Left renal cortex interstitium (tissue), 4 donors: ENCODE measurements around the gene RASA3. TPM values are rescaled to one million over a fixed set of nuclear protein-coding genes. Genes with fewer than 3 reads are reported as not detected.
"Not testable (repeated sequence)": the region's sequence is repeated elsewhere in the genome, so short reads cannot be mapped to it uniquely, and the experiment has no call there.

Experiments used
- DNase-seq, 4 donors: peaks; one replicate each; pipeline ENCODE4 v3.0.0-alpha.2; 2013; ENCODE audit warnings: low read depth in 4 of 4, low spot score in 2 of 4, missing footprints in 1 of 4
- polyA plus RNA-seq, 4 donors: library from polyadenylated mRNA; unstranded; fragments of 120-200 nt; gene quantifications; one replicate each; pipeline ENCODE4 v1.2.1, GENCODE V29; 2013; ENCODE audit not compliant: insufficient read length in 4 of 4

RASA3 gene
- polyA plus RNA-seq, 4 donors = 12.4 to 16.0 (median 13.8) TPM

DNA sequence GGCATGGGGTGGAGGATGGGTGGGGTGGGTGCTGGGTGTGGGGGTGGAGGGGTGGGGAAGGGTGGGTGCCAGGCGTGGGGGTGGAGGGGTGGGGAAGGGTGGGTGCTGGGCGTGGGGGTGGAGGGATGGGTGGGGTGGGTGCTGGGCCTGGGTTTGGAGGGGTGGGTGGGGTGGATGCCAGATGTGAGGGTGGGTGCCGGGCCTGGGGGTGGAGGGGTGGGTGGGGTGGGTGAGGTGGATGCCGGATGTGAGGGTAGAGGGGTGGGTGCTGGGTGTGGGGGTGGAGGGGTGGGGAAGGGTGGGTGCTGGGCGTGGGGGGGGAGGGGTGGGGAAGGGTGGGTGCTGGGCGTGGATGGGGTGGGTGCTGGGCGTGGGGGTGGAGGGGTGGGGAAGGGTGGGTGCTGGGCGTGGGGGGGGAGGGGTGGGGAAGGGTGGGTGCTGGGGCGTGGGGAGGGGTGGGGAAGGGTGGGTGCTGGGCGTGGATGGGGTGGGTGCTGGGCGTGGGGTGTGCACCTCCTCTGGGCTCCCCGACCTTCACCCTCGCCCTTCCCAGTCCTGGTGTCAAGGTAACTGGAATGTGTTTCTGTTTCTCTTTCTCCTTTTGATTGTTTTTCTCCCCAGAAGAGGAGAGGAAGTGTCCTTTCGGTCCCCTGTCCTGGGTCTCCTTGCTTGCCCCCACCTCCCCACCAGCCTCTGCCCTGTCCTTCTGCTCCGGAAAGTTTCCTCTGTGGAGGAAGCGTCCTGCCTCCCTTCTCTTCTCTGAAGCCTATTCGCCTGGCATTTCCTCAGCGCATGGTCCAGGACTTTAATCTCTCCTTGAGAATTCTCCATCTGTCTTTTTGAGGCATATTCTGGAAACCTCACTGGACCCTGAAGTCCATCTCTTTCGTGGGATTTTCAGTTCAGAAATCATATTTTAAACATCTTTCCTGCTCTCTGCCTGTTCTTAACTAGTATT is 23.8 kb upstream of the RASA3 start:
- DNase-seq = no peak

DNA sequence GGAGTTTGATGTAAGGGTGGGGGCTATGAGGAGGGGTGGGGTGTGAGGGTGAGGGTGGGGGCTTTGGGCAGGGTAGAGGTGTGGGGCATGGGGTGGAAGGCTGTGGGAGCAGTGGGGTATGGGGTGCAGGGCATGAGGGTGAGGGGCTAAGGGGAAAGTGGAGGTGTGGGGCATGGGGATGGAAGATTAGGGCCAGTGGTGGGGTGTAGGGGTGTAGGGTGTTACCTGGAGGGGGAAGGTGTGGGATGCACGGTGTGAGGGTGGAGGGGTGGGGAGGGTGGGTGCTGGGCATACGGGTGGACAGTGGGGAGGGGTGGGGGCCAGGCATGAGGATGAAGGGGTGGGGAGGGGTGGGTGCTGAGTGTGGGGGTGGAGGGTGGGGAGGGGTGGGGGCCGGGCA is 22.9 kb upstream of the RASA3 start:
- DNase-seq = no peak

DNA sequence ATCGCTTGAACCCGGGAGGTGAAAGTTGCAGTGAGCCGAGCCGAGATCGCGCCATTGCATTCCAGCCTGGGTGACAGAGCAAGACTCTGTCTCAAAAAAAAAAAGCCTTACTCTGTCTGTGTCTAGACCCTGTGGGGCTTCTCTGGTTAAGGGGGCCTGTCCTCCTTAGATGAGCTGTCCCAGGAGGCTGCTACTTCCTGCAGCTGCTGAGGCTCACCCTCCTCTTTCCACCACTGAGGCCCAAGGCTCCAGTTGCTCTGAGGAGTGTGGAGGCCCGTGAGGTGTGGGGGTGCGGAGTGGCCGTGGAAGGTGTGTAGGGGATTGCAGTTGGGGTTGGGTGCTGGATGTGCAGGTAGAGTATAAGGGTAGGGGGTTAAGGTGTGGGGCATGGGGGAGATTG is 22.1 kb upstream of the RASA3 start:
- no peak for DNase-seq

DNA sequence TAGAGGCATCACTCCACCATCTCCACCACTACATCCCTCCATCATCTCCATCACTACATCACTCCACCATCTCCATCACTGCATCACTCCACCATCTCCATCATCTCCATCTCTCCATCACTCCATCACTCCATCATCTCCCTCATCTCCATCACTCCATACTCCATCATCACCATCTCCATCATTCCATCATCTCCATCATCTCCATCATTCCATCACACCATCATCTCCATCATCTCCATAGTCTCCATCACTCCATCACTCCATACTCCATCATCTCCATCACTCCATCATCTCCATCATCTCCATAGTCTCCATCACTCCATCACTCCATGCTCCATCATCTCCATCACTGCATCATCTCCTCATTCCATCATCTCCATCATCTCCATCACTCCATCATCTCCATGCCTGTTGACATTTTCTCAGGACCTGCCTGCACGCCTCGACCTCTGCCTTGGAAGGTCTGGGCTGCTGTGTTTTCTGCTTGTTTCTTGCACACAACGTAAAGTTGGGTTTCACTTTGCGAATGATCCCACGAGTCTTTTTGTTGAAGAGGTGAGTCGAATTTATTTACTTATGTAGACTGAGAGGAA is 21.2 kb upstream of the RASA3 start:
- DNase-seq = no peak

DNA sequence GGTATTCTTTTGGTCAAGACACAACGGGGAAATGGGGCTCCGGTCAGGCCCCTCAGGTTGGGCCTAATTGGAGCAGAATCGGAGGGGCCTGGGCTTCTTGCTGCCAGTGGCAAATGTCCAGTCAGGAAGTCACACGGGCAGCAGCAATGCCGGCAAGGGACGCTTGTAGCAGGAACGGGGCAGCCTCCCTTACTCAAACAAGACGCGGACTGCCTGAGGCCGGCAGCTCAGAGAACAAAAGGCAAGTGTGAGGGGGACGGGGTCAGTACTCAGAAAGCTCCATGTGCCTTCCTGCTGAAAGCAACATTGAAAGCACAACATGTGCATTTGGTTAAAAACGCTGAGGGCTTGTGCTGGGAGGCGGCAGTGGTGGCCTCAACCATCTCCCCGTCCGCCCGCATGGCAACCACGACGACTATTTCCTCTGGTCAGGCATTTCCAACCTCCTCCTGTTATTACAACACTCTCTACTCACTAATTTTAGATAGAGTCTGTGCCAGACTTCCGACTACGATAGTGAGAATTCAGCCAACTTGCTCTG is 20.5 kb upstream of the RASA3 start:
- DNase-seq = no peak

DNA sequence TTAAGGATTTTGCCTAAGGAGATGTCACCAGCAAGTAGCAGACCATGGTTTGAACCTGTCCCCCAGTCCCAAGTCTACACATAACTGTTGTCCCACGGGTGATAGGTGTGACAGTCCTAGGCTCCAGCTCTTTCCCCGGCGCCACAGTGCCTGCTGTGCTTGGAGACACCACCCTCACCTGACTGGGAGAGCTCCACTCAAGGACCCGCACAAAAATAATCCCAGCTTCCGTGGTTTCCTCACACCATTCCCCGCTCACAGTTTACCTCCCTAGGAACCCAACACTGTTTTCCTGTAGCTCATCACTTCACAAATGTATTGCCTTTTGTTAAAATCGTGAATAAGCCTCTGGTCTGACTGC is 19.8 kb upstream of the RASA3 start:
- DNase-seq = no peak

DNA sequence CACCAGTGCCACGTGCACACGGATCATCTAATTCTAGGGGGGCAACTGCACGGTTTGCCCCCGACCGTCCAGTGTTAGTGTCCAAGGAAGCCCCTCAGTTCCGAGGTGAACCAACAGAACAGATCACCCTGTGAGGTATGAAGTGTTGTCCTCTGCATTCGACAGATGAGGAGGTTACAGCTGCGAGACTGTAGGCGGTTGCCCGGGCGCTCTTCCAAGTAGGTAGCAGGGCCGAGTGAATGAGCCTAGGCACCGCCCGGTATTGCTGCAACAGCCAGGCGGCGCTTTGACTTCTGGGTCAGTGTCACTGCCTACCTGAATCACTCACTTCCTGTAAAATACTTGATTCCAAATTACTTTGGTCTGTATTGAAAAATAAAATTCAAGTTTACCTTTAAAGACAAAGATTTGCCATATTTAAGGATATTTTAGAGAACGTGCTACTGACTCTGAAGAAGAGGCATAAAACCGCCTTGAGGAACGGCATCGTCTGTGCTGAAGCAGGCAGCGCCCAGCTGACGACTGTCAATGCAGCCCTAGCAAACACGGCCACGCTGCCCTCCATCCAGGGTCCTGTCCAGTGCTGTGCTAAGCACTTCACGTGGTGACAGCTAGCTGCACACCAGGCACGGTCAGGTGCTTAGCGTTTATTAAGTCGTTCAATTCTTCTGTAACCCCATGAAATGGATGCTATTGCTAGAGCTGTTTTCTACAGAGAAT is 19.3 kb upstream of the RASA3 start:
- no peak for DNase-seq

DNA sequence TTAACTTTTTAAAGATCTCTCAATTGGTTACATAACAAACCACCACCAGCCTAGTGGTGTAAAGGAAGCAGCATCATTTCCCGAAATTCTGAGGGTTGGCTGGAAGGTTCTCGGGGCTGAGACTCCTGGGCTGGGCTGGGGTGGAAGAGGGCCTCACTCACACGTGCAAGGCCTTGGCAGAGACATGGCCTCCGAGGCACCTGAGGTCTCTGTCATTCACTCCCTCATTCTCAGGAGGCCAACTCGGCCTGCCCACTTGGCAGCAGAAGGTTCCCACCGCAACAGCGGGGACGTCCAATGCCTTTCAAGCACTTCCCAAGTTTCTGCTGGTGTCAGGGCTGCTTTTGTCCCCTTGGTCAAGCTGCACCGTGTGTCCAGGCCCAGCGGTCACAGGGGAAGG is 18.6 kb upstream of the RASA3 start:
- no peak for DNase-seq

DNA sequence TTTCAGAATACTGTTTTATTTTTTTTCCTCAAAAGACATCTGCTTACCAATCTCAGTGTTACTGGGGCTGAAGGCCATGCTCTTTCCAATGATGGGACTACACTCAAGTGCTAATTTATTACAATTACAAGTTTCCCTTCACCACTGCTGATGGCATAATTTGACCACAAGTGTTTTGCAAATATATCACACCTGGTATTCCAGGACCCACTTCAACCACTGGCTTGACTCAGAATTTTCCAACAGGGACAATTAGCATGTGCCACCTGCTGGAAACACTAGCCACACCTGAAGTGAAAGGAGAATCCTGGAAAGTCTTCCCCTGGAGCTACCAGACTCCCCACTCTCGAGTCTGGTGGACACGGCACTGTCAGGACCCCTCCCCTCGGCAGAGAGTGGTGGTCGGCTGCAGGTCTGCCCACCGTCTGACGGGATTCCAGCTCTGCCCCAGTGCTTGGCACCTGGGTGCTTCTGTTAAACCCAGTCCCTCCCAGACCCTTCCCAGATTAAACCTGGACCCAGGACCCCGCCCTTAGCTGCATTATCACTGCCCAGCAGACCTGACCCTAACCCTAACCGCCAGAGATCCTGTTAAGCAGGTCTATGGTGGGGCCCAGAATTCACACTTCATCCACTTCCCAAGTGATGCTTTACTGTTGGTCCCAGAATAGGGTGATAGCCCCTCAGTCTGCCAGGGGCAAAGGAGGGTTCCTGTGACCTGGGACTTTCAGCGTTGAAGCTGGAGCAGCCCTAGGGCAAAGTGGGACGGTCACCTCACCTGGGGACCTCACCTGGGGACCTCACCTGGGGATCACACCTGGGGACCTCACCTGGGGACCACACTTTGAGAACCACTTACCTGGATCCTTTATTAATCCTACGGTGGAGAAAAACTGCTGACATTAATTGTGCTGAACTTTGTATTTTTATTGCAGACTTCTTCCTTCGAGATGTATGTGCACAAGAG is 17.6 kb upstream of the RASA3 start:
- no peak for DNase-seq

DNA sequence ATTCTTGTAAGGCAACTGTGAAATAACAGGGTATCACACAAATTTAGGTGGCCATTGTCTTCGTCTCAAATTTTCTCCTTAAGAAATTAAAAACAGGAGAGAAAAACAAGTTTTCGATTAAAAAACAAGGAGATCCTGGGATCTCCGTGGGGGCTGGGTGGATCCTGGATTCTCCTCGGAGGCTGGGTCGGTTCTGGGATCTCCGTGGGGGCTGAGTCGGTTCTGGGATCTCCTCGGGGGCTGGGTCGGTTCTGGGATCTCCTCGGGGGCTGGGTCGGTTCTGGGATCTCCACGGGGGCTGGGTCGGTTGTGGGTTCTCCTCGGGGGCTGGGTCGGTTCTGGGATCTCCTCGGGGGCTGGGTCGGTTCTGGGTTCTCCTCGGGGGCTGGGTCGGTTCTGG is 16.5 kb upstream of the RASA3 start:
- DNase-seq = not testable (repeated sequence)

DNA sequence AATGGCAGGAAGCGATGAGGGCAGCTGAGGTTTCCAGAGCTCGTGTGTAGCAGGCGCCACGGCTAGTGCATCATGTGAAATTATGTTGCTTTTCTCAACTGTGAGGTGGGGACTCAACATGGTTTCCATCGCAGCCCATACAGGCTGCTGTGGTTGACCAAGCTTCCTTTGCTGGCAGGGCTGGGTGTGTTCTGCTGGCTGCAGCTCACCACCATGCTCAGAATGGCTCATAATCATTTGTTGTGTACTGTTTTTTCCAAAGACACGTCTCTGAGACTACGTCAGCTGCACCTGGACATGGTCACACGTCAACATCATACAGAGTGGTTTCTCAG is 16.1 kb upstream of the RASA3 start:
- no peak for DNase-seq

DNA sequence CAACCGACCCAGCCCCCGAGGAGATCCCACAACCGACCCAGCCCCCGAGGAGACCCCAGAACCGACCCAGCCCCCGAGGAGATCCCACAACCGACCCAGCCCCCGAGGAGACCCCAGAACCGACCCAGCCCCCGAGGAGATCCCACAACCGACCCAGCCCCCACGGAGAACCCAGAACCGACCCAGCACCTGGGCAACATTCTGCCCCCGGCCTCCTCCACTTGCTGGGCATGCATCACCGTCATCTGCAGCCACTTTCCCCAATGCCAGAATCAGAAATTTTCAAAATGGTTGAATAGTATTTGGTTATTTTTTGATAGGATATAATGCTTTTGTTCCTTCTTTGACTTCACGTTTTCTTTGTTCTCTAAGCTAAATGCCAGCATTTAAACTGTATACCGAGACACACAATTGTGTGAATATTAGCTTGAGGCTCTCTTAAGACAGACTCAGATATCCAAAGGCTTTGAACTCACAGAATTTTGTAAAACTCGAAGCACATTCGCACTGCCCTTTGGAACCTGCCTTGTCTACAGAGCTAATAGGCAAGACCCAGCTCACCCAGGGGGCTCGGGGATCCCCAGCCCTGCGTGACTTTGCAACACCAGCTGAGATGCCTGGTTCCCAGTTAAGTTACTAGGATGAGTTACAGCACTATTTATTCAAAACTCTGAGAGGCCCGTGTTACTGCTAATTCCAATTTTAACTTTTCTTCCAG is 15.5 kb upstream of the RASA3 start:
- DNase-seq = no peak

DNA sequence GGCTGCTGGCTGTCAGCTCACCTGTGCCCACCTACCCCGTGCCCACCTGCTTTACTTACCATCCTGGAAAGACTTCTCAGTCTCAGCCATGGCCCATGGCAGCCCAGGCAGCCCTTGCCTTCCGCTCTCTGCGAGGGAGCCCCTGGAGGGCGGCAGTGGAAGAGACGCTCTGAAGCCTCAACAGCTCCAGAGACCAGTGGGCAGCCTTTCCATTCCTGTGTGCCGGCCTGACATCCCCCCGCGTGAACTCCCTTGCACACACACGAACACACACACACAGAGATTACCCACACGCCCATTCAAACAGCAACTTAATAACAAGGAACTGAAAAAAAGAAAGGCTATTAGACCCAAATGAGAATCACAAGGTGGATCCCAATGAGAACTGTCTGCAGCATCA is 14.2 kb upstream of the RASA3 start:
- DNase-seq = no peak

DNA sequence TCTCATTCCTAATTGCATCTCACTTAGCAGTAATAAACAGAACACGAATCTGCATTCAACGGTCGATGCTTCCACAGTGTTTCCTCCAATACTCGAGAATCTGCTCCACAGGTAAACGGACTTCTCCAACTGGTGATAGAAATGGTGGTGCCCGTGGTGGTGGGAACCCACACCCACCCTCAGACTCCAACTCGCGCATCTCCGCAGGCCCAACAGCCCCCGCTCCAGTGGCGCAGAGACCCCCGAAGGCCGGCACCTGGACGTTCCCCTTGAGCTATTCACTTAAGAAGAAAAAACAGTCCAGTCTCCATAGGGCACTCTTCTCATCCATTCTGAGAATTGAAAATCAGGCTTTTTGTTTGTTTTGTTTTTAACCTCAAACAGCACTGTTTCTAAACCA is 13.8 kb upstream of the RASA3 start:
- DNase-seq = no peak

DNA sequence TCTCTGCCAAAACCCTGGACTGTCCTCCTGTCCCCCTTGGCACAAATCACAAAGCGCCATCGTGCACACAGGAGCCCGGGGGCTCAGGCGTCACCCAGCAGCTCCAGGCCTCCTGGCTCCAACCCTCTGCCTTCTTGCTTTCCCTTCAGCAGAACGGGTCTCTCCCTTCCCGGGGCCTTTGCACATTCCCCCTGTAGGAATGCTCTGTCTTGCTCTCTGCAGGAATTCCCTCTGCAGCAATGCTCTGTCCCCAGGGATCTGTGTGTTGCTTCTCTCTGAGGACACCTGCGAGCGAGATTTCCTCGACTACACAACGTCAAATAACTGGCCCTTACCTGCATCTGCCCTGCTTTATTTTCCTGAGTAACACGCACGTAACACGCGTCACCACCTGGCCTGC is 13.3 kb upstream of the RASA3 start:
- DNase-seq = no peak

DNA sequence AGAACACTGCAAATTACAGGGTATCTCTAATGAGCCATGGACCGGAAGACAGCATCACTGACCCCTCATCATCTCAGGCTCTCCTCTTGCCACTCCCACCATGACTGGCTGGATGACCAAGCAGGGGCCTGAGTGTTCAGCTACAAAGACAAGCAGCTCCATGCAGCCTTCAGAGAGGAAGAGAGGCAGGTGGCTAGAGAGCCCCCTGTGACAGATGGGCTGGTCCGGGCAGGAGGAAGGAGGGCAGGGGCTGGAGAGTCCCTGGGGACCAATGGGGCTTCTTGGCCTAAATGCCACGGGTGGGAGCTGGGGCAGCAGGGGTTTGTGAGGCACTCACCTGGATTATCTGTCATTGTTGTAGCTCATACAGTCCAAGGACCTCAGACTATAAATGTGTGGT is 12.8 kb upstream of the RASA3 start:
- no peak for DNase-seq

DNA sequence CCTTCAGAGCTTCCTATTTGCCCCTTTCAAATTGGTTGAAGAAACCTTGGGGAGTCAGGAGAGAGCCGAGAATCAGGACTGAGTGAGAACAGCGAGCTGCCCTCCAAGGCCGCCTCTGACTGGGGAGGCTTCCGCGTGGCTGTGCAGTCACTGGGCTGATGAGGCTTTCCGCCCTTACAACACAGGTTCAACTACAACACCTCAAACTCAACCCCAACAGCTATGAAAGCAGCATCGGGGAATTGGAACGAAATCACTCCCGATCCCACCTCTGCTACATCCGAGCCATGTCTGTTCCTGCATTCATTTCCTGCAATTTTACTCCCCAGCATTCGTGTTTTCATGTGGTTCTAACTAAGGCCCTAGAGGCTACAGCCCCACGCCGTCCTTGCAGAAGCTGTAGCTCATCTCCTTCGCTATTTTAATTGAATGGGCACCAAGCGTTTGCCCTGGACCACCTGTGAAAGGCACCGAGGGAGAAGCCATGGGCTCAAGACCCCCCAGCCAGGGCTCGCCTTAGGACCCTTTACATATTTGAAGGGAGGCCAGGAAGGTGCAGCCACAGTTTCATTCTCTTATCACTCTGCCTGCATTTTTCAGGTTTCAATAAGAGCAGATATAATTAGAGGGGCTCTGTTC is 12.3 kb upstream of the RASA3 start:
- DNase-seq = no peak

DNA sequence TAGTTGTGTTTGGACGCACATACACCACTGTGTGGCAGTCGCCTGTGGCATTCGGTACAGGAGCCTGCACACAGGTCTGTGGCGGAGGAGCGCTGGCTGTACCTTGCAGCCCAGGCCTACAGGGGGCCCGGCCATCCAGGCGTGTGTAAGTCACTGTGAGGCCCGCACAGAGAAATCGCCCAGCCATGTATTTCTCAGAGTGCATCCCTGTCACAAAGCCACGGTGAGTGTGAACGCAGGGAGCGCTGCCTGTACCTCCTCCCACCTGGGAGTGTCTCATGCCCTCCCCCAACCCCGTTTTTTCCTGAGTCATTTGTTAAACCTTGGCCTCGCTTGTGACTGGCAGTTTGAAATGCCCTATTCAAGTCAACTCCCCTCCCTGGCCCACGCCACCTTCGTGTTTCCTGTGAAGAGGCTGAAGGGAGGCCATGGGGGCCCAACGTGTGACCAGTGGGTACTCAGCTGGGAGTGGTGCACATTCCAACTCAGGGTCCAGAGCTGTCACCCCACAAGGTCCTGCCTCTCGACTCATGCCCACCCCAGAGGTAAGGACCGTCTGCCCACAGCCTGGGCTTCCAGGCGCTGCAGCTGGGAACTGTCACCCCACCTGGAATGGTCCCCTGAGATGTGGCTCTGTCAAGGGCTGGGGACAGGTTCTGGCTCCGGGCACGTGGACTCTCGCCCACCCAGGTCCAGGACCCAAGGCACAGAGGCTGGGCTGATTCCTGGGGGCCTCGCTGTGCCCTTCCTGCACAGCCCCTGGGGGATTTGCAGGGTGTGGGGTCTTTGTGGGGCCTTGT is 11.6 kb upstream of the RASA3 start:
- DNase-seq = no peak
